Fibroblast of skin of abdomen (primary cell): ENCODE data around the gene FAM118B.

ENCODE experiments used
- DNase-seq: peaks from one replicate; pipeline ENCODE4 v3.0.0-alpha.2; 2013

FAM118B gene

DNA sequence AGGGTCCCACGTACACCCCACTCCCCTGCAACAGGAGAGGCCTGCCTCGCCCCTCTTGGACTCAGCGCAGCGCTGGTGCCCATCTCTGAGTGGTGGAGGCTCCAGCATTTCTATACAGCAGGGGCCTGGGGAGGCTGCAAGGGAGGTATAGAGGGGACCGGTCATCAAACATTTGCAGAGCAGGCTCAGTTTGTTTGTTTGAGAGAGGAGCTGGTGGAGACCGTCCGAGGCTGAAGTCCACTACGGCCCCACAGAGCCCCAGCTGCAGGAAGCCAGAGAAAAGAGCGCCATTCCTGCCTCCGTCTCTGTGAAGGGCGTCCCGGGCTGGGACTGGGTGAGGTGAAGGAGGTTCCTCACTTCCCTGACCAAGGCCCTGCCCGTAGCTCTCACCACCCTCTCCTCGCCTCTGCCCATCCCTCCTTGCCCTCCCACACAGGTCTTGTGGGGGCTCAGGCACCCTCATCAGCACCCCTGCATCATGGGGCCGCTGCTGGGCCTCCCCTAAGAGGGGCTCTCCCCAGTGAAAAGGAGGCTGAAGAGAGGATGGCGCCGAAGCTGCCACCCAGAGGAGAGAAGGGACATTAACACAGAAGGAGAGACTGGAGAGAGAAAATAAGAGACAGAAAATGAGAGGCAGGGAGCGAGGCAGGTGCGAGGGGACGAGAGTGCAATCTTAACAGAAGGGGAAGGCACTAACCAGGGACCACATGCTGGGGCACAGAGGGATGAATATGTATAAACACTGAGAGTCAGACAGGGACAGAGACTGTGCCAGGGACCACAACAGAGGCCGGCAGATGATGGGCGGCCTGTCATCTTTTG lies 24.7 kb upstream of the FAM118B start:
- DNase-seq, result no peak

DNA sequence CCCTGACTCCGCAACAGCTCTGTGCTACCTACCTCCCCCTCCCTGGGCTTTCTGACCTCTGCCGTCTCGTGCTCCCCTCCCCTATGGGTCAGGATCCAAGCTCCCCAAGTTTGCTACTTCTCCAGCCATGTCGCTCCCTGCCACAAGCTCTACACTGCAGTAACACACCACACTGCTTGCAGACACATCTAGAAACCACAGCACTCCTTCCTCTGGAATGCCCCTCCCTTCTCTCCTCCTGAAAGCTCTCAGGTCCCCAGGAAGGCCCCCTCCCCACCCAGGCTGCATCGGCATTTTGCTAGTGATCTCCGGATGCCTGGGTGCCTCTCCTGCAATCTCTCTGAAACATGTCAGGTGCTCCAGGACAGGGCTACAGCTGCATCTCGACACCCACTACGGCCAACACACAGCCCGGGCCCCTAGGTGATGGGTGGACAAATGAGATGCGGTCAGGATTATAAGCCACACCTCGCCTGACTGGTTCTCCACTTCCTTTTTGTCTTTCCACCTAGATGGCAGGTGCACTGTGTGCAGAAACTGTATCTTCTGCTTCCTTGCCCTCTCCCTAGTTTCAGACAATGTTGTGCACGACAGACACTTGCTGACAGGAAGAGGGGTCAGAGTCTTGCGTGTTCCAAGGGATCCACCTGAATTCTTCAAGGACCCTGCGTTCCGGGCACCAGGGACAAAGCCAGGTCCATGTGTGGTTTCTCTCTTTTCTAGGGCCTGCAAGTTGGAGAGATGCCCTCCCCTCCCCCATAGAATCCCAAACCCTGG lies 23.1 kb upstream of the FAM118B start:
- DNase-seq, result no peak

GRCh38 chr11:126189109-126189929 lies 22.3 kb upstream of the FAM118B start:
- no peak for DNase-seq

DNA sequence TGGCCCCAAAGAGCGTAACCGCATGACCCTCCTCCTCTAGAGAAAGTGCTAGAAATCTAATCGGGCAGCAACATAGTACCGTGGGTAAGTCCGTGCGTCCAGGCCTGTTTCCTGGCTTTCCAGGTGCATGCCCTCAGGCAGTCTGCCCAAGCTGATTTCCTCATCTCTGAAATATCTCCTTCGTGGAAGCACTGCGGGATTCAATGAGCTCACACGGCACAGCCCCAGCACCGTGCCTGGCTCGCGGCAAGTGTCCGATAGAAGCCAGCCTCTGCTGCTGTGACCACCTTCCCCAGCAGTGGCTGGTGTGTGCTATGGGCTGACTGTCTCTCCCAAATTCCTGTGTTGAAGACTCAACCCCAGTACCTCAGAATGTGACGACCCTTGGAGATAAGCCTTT lies 20.8 kb upstream of the FAM118B start:
- no peak for DNase-seq

- DNase-seq, result no peak
These were observed 20.1 kb upstream of the FAM118B start for GRCh38 chr11:126191379-126192073.

DNA sequence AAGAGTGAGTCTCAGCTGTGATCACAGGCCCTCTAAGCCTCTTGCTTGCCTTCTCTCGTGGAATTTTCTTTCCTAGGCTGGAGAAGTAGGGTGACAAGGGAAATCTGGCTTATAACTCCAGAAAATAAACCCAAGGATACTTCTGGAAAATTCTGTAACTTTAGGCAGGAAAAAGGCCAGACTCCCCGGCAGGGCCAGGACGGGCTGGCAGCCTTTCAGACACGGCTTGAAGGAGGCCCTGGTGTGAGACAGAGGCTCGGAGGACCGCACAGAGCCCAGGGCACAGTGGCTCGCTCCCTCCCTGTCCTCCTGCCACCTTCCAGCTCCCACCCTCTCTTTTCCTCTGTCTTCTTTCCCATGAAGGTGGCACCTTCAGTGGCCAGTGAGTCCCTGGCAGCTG lies 19.2 kb upstream of the FAM118B start:
- DNase-seq, result no peak

GRCh38 chr11:126193038-126193478 lies 18.5 kb upstream of the FAM118B start:
- no peak for DNase-seq

DNA sequence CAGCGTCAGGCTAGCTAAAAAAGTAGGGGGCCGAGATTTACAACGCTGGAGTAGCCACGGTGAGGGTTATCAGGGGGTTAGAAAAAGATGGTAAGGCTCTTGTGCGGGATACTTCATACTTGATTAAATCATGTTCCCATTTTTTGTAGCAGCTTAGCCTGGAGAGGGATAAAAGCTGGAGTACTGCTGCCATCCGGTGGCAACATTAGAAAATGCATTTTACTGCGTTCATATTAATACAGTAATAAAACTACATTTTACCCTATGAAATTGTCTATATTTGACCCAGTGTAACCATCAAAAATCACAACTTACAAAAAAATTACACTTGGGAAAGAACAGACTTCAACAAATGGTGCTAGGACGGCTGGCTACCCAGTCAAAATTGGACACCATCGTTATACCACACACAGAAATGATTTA lies 17.4 kb upstream of the FAM118B start:
- DNase-seq, result peak; percentile 44

GRCh38 chr11:126195119-126195518 lies 16.5 kb upstream of the FAM118B start:
- DNase-seq, result no peak

DNA sequence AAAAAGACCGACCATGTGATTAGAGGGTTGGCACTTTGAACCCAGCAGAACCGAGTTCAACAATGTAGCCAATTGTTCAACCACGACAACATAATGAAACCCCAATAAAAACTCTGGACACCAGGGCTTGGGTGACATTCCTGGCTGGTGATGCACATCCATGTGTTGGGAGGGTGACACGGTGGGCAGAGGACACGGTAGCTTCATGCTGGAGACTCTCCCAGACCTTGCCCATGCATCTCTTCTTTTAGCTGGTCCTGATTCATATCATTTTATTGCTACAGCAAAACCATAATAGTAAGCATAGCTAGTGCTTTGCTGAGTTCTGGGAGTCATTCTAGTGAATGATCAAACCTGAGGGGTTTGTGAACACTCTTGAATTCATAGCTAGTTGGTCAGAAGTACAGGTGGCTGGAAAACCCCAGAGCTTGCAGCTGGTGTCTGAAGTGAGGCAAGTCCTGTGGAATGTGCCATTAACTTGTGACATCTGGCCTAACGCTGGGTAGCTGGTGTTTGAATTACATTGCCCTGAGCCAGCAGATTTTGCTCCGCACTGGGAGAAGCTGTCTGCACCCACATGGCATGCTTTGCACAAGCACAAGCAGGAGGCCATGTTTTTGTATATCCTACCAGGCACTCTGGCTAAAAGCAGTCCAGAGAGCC lies 14.2 kb upstream of the FAM118B start:
- peak; percentile 44 for DNase-seq

- DNase-seq, result no peak
These were observed 12.9 kb upstream of the FAM118B start for GRCh38 chr11:126198648-126199047.

- no peak for DNase-seq
These were observed 8.8 kb upstream of the FAM118B start for GRCh38 chr11:126202646-126203359.

DNA sequence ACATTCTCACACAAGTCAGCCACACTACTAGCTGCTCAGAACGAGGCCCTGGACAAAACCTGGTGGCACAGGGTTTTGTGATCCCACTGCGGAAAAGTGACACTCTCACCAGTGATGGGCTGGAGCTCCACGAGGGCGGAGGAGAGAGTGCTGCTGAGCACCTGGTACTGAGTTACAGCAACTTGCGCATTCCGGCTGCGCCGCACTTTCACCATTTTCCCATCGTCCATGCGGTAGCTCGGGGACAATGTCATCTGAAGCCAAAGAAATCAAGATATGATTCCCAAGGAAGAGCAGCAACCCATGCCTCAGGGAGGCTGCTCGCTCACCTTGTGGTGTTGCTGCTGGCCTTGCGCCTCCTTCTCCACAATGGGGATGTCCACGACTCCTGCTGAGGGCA lies 6.2 kb upstream of the FAM118B start:
- no peak for DNase-seq

GRCh38 chr11:126207896-126208295 lies 3.7 kb upstream of the FAM118B start:
- no peak for DNase-seq

DNA sequence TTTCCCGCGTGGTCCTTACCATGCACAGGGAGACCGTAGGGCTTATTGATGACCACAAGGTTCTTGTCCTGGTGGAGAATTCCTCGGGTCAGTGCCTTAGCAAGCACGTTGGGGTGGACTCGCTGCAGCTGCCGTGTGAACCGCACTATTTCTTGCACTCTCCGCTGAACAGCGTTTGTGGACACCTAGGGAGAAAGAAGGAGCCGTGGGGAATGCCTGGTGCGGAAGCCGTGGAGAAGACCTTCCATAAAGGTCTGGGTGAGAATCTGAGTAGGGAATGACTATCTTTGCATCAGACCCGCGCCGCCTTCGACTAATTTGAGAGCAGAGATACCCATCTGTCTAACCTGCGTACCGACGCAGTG lies 729 bp upstream of the FAM118B start:
- DNase-seq, result no peak

DNA sequence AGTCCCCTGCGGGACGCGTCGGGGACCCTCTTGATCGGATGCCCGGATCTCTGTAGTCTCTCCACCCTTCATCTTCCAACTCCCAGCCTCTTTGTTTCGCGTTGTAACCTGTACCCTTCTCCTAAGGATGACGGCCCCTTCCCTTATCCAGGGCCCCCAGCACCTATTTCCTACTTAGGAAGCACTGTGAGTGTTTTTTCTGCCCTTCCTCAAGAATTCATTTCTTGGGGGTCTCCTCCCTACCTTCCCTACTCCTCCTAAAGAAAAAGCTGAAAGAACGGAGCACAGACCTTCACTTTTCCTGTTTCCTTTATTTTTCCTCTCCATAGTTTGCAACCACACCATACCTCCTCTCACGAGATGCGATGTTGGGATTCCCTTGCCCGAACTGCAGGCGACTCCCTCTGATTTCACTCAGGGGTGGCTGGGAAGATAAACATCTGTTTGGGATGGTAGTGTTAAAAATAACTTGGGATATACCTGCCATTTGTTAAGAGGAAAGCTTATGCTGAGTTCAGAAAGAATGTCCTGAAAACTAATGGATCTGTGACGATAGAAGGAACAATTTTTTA lies 593 bp downstream of the FAM118B start:
- peak; percentile 9 for DNase-seq

DNA sequence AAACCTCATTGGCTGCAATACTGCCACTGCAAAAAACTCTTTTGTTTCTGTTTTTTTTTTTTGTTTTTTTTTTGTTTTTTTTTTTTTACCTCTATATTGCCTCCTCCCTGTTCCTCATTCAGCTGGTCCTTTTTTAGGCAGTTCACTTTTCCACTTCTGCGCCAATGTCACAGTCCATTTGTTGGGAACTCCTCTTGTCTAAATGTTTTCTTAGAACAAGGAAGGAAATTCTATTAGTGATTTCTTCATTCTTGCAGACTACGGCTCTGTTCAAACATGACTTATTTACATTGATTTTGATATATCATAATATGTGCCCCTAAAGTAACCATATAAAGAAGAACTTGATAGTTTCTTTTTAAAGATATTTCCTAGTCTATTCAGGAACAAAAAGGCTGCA lies 2.9 kb downstream of the FAM118B start:
- DNase-seq, result no peak

DNA sequence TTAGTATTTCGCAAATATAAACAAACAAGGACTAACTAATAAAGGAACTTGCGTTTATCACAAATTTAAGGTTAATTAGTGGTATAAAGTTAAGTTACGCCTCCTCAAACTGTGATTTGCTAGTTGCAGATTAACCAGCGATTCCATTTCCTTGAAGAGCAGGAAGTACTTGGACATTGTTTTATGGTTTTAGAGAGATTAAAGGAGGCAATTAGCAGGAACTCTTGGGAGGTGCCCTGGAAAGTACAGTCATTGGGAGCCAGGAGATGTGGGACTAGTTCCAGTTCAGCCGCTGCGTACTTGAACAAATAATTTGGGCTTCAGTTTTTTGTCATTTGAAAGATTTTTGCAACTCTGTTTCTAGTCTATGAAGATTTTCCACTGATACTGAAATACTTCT lies 3.3 kb downstream of the FAM118B start:
- no peak for DNase-seq

GRCh38 chr11:126216526-126217305 lies 5.1 kb downstream of the FAM118B start:
- DNase-seq, result no peak

DNA sequence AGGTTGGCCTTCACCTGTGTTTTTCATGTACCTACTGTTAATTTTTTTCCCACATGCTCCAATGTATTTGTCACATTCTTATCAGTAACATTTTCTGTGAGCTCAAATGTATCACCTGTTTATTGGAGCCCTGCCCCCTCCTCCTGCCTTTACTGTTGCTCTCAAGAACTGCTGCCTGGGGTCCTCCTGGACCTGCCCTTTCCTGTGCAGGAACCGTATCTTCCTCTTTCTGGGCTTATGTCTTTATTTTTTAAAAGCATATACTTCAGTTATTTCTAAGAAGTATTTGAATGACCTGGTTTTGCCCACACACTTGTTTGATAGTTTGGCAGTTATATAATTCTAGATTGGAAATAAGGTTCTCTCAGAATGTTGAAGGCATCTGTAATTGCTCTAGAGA lies 5.9 kb downstream of the FAM118B start:
- no peak for DNase-seq
